Endothelial cell of umbilical vein (primary cell): ENCODE results near the gene SPDYE5.

Experiments used
- POLR2A ChIP-seq: IDR thresholded peaks from 2 replicates; pipeline ENCODE4 v1.6.1; 2012; ENCODE audit warnings: low read depth, mild to moderate bottlenecking, control low read depth, low read length
- TF ChIP-seq, protein P1 (sequence below), 2 donors: IDR thresholded peaks; 1 replicate in 1 of 2; 2 replicates in 1 of 2; pipeline ENCODE4 v1.5.1; 2011; ENCODE audit warnings: low read length in 2 of 2, mild to moderate bottlenecking in 2 of 2, moderate library complexity in 2 of 2, control low read depth in 1 of 2, inconsistent platforms in 1 of 2, low read depth in 1 of 2; ENCODE audit not compliant: insufficient read depth in 1 of 2; ENCODE audit errors: extremely low read depth in 1 of 2

- no peak for TF ChIP-seq POLR2A
- TF ChIP-seq, protein P1, sequence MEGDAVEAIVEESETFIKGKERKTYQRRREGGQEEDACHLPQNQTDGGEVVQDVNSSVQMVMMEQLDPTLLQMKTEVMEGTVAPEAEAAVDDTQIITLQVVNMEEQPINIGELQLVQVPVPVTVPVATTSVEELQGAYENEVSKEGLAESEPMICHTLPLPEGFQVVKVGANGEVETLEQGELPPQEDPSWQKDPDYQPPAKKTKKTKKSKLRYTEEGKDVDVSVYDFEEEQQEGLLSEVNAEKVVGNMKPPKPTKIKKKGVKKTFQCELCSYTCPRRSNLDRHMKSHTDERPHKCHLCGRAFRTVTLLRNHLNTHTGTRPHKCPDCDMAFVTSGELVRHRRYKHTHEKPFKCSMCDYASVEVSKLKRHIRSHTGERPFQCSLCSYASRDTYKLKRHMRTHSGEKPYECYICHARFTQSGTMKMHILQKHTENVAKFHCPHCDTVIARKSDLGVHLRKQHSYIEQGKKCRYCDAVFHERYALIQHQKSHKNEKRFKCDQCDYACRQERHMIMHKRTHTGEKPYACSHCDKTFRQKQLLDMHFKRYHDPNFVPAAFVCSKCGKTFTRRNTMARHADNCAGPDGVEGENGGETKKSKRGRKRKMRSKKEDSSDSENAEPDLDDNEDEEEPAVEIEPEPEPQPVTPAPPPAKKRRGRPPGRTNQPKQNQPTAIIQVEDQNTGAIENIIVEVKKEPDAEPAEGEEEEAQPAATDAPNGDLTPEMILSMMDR (IDR thresholded peaks at IDR 0.05; ENCODE audit: extremely low read depth in 1 of 2, insufficient read depth in 1 of 2, low read depth in 1 of 2, low read length in 2 of 2) = no peak
Measured at GRCh38 chr7:75546237-75547015, 54.3 kb downstream of the SPDYE5 start.
